ENCODE measurements around the gene PSMD1. TPM values are rescaled to one million over a fixed set of nuclear protein-coding genes. Genes with fewer than 3 reads are reported as not detected.

Gene PSMD1
- total RNA-seq, 2 experiments from 2014 or later: 27.9 to 31.3 TPM

DNA sequence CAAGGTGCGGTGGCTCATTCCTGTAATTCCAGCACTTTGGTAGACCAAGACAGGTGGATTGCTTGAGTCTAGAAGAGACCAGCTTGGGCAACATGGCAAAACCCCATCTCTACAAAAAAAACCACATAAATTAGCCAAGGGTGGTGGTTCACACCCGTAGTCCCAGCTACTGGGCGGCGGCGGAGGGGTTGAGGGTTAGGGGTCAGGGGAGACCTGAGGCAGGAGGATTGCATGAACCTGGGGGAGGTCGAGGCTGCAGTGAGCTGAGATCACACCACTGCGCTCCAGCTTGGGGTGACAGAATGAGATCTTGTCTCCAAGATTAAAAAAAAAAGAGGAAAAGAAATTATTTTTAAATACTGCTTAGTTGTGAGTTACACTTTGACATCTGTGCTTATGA is 69.5 kb downstream of the PSMD1 start:
- Histone ChIP-seq H3K9me3 (ENCODE audit: control insufficient read depth in 1 of 2, insufficient read depth in 1 of 2, low read length in 2 of 2) (no peaks in the 10 kb centered on the region), H3K27ac (ENCODE audit: low read depth in 1 of 2, low read length in 2 of 2) (no peak overlapping the region), H3K4me3 (ENCODE audit: low read length) (no peak overlapping the region), H3K36me3 (ENCODE audit: insufficient read depth, low read length) (no peaks in the 10 kb centered on the region), H3K27me3 (ENCODE audit: control insufficient read depth in 1 of 2, insufficient read depth in 2 of 2, low read length in 2 of 2) (no peaks in the 10 kb centered on the region), H3K4me1 (ENCODE audit: insufficient read depth, low read length) (no peaks in the 10 kb centered on the region)
- DNase-seq (no peak), ATAC-seq (ENCODE audit: poor library complexity) (no peak)
- Mint-ChIP-seq H3K4me3 (no peak overlapping the region), H3K27ac (no peak overlapping the region), H3K9me3 (no peaks in the 10 kb centered on the region), H3K4me1 (ENCODE audit: low read depth) (peaks cover 50% of the 10 kb centered on the region), H3K27me3 (no peaks in the 10 kb centered on the region), H3K36me3 (ENCODE audit: low read depth) (no peaks in the 10 kb centered on the region)
- ChIA-PET POLR2A (interaction anchor here (2.4 kb wide), 1 partner anchor 338 kb away, joined by 13 read pairs; the partner anchor contains the start of gene NCL), CTCF (interaction anchor here (1.1 to 1.4 kb wide), 2 partner anchors 8 to 13 kb away, joined by 3 to 4 read pairs; no protein-coding TSS in a partner anchor)
- intact Hi-C loops (cut with DNase I, micrococcal nuclease): no loop called here
- no peak for TF ChIP-seq CTCF (IDR thresholded peaks at IDR 0.05)

DNA sequence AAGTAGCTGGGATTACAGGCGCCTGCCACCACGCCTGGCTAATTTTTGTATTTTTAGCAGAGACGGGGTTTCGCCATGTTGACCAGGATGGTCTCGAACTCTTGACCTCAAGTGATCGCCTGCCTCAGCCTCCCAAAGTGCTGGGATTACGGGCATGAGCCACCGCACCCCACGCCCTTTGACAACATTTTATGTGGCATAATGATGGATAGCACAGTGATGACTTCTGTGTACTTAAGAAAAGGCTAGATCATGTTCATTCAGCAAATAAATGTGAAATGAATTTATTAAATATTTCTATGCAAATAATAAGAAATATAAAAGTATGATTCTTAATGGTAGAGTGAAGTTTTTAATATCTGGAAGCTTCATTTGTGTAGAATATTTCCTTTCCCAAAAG is 70.8 kb downstream of the PSMD1 start:
- H3K4me1 ChIP-seq (ENCODE audit: insufficient read depth, low read length): no peaks in the 10 kb centered on the region
- TF ChIP-seq CTCF (IDR thresholded peaks at IDR 0.05): no peak
- H3K27me3 ChIP-seq (ENCODE audit: control insufficient read depth in 1 of 2, insufficient read depth in 2 of 2, low read length in 2 of 2): no peaks in the 10 kb centered on the region
- H3K4me3 ChIP-seq (ENCODE audit: low read length): no peak overlapping the region
- H3K4me1 Mint-ChIP-seq (ENCODE audit: low read depth): peaks cover 47% of the 10 kb centered on the region
- ChIA-PET CTCF (no interaction called here), POLR2A (interaction anchor here (1.4 kb wide), 1 partner anchor 337 kb away, joined by 3 read pairs; the partner anchor contains the start of gene NCL)
- H3K9me3 ChIP-seq (ENCODE audit: control insufficient read depth in 1 of 2, insufficient read depth in 1 of 2, low read length in 2 of 2): no peaks in the 10 kb centered on the region
- DNase-seq (no peak), ATAC-seq (ENCODE audit: poor library complexity) (no peak)
- no peaks in the 10 kb centered on the region for H3K36me3 Mint-ChIP-seq (ENCODE audit: low read depth)
- H3K27ac ChIP-seq (ENCODE audit: low read depth in 1 of 2, low read length in 2 of 2): no peak overlapping the region
- H3K4me3 Mint-ChIP-seq: no peak overlapping the region
- intact Hi-C loops (cut with DNase I, micrococcal nuclease): no loop called here
- no peaks in the 10 kb centered on the region for H3K36me3 ChIP-seq (ENCODE audit: insufficient read depth, low read length)
- no peaks in the 10 kb centered on the region for H3K9me3 Mint-ChIP-seq
- no peaks in the 10 kb centered on the region for H3K27me3 Mint-ChIP-seq
- H3K27ac Mint-ChIP-seq: no peak overlapping the region

GRCh38 chr2:231127936-231128335 is 71.3 kb downstream of the PSMD1 start:
- intact Hi-C loops (cut with DNase I, micrococcal nuclease): no loop called here
- Histone ChIP-seq H3K4me1 (ENCODE audit: insufficient read depth, low read length) (no peaks in the 10 kb centered on the region), H3K27ac (ENCODE audit: low read depth in 1 of 2, low read length in 2 of 2) (no peak overlapping the region), H3K9me3 (ENCODE audit: control insufficient read depth in 1 of 2, insufficient read depth in 1 of 2, low read length in 2 of 2) (no peaks in the 10 kb centered on the region), H3K4me3 (ENCODE audit: low read length) (no peak overlapping the region), H3K36me3 (ENCODE audit: insufficient read depth, low read length) (no peaks in the 10 kb centered on the region), H3K27me3 (ENCODE audit: control insufficient read depth in 1 of 2, insufficient read depth in 2 of 2, low read length in 2 of 2) (no peaks in the 10 kb centered on the region)
- Mint-ChIP-seq H3K27ac (peak overlapping the region; percentile 66), H3K27me3 (no peaks in the 10 kb centered on the region), H3K4me3 (no peak overlapping the region), H3K9me3 (no peaks in the 10 kb centered on the region), H3K4me1 (ENCODE audit: low read depth) (peaks cover 44% of the 10 kb centered on the region), H3K36me3 (ENCODE audit: low read depth) (no peaks in the 10 kb centered on the region)
- DNase-seq (no peak), ATAC-seq (ENCODE audit: poor library complexity) (no peak)
- no peak for TF ChIP-seq CTCF (IDR thresholded peaks at IDR 0.05)
- CTCF ChIA-PET: no interaction called here
- POLR2A ChIA-PET: interaction anchor here (1.4 kb wide), 1 partner anchor 336 kb away, joined by 3 read pairs; the partner anchor contains the start of gene NCL

All from CD4-positive, alpha-beta T cell (primary cell).